Left lung (tissue), 10 donors: ENCODE measurements around the gene PPM1E. TPM values are rescaled to one million over a fixed set of nuclear protein-coding genes. Genes with fewer than 3 reads are reported as not detected.
"Not testable (repeated sequence)": the region's sequence is repeated elsewhere in the genome, so short reads cannot be mapped to it uniquely, and the experiment has no call there.

ENCODE experiments used
- ATAC-seq: fragments of 200-7000 bp; cut with Tn5 transposase; one replicate; pipeline ENCODE4 v1.9.1; 2020; ENCODE audit warnings: moderate library complexity
- DNase-seq, 4 donors: peaks; one replicate each; pipeline ENCODE4 v3.0.0-alpha.2; 2013 to 2020
- H3K27ac ChIP-seq, 2 donors: fragments of 200-600 bp; sonication (generic) in 1 of 2; one replicate each; pipeline versions ENCODE4 v1.5.0 to v1.8.0; 2020 to 2021
- H3K27me3 ChIP-seq, 2 donors: fragments of 200-600 bp; sonication (generic) in 1 of 2; one replicate each; pipeline versions ENCODE4 v1.5.0 to v1.8.0; 2020 to 2021
- H3K36me3 ChIP-seq, 2 donors: fragments of 200-600 bp; sonication (generic) in 1 of 2; one replicate each; pipeline versions ENCODE4 v1.5.0 to v1.8.0; 2020 to 2021
- H3K4me1 ChIP-seq, 2 donors: fragments of 200-600 bp; one replicate each; pipeline ENCODE4 v1.8.0; 2021
- H3K4me3 ChIP-seq, 2 donors: fragments of 200-600 bp; sonication (generic) in 1 of 2; one replicate each; pipeline versions ENCODE4 v1.5.0 to v1.8.0; 2020 to 2021; ENCODE audit warnings: mild to moderate bottlenecking in 1 of 2
- H3K9me3 ChIP-seq, 2 donors: fragments of 200-600 bp; sonication (generic) in 1 of 2; one replicate each; pipeline versions ENCODE4 v1.5.0 to v1.8.0; 2020 to 2021
- CTCF ChIP-seq, 2 donors: fragments of 200-600 bp; sonication (generic) in 1 of 2; IDR thresholded peaks; one replicate each; pipeline versions ENCODE4 v1.5.0 to v1.8.0; 2021; ENCODE audit warnings: antibody characterized with exemption in 2 of 2
- intact Hi-C, 2 donors: fragments of 100-400 bp; cut with DNase I; formaldehyde crosslinking; loops; one replicate each; pipeline versions ENCODE4 v1.11.2 to v1.14.2; 2022
- polyA plus RNA-seq, 6 donors: library from polyadenylated mRNA; unstranded; fragments of 120-200 nt; gene quantifications; one replicate each; pipeline ENCODE4 v1.2.1, GENCODE V29; 2013; ENCODE audit not compliant: insufficient read length in 6 of 6
- total RNA-seq, 2 donors: library from RNA; stranded (reverse); fragmentation: NEBNext Ultra II Directional; extraction: Animal tissue kit (Norgen Biotek cat#: 25700); gene quantifications; one replicate each; pipeline ENCODE4 v1.2.1, GENCODE V29; 2021
- donor health status: DM: no; HTN: yes; CAD: no.
- donor health status: DM: no; HTN: no; CAD: no.

The PPM1E gene
- total and polyA plus RNA-seq, 8 donors = 0.21 to 0.68 (median 0.40) TPM

- Histone ChIP-seq H3K9me3 (no peaks in the 10 kb centered on the region), H3K4me3 (no peak overlapping the region), H3K4me1 (no peaks in the 10 kb centered on the region), H3K27ac (no peak overlapping the region), H3K36me3 (no peaks in the 10 kb centered on the region), H3K27me3 (no peaks in the 10 kb centered on the region)
- intact Hi-C loops = no loop called here
- DNase-seq (no peak), ATAC-seq (no peak)
- TF ChIP-seq CTCF (IDR thresholded peaks at IDR 0.05) = no peak
Observed at GRCh38 chr17:58832514-58832913, 76.9 kb downstream of the PPM1E start.

- Histone ChIP-seq H3K4me3 (no peak overlapping the region), H3K27ac (no peak overlapping the region), H3K27me3 (no peaks in the 10 kb centered on the region), H3K4me1 (no peaks in the 10 kb centered on the region), H3K9me3 (no peaks in the 10 kb centered on the region), H3K36me3 (no peaks in the 10 kb centered on the region)
- ATAC-seq (no peak), DNase-seq (no peak)
- intact Hi-C loops = no loop called here
- no peak for TF ChIP-seq CTCF (IDR thresholded peaks at IDR 0.05)
Observed at GRCh38 chr17:58837699-58838098, 82.0 kb downstream of the PPM1E start.

- H3K4me1 ChIP-seq = no peaks in the 10 kb centered on the region
- H3K27ac ChIP-seq = no peak overlapping the region
- H3K36me3 ChIP-seq = no peaks in the 10 kb centered on the region
- ATAC-seq (no peak), DNase-seq (no peak)
- H3K27me3 ChIP-seq = no peaks in the 10 kb centered on the region
- no peak for TF ChIP-seq CTCF (IDR thresholded peaks at IDR 0.05)
- H3K9me3 ChIP-seq = no peaks in the 10 kb centered on the region
- no peak overlapping the region for H3K4me3 ChIP-seq
- intact Hi-C loops = no loop called here
Observed at GRCh38 chr17:58840820-58841612, 85.4 kb downstream of the PPM1E start.

- H3K27ac ChIP-seq, H3K36me3 ChIP-seq, H3K27me3 ChIP-seq, ATAC-seq, H3K9me3 ChIP-seq, H3K4me1 ChIP-seq, intact Hi-C loops, DNase-seq, H3K4me3 ChIP-seq: not testable (repeated sequence)
Observed at GRCh38 chr17:58846413-58846812, 90.8 kb downstream of the PPM1E start.

GRCh38 chr17:58850106-58850505 is 94.5 kb downstream of the PPM1E start:
- H3K36me3 ChIP-seq, H3K4me1 ChIP-seq, H3K27ac ChIP-seq, H3K4me3 ChIP-seq, H3K27me3 ChIP-seq, ATAC-seq, DNase-seq, intact Hi-C loops, H3K9me3 ChIP-seq: not testable (repeated sequence)

- no peak for TF ChIP-seq CTCF (IDR thresholded peaks at IDR 0.05)
- DNase-seq (no peak), ATAC-seq (no peak)
- Histone ChIP-seq H3K27ac (no peak overlapping the region), H3K4me1 (no peaks in the 10 kb centered on the region), H3K36me3 (no peaks in the 10 kb centered on the region), H3K27me3 (no peaks in the 10 kb centered on the region), H3K4me3 (no peak overlapping the region), H3K9me3 (no peaks in the 10 kb centered on the region)
- intact Hi-C loops = no loop called here
Observed at GRCh38 chr17:58865301-58865700, 109.6 kb downstream of the PPM1E start.
